ENCODE results near the gene SYNM. TPM values are rescaled to one million over a fixed set of nuclear protein-coding genes. Genes with fewer than 3 reads are reported as not detected.
A peak's percentile ranks its signal among the peaks of the same experiment; 100 is the strongest.
"Not testable (repeated sequence)": the region's sequence is repeated elsewhere in the genome, so short reads cannot be mapped to it uniquely, and the experiment has no call there.

The SYNM gene
- total RNA-seq, 3 donors from 2014 or later = 0.42 to 0.60 (median 0.53) TPM

DNA sequence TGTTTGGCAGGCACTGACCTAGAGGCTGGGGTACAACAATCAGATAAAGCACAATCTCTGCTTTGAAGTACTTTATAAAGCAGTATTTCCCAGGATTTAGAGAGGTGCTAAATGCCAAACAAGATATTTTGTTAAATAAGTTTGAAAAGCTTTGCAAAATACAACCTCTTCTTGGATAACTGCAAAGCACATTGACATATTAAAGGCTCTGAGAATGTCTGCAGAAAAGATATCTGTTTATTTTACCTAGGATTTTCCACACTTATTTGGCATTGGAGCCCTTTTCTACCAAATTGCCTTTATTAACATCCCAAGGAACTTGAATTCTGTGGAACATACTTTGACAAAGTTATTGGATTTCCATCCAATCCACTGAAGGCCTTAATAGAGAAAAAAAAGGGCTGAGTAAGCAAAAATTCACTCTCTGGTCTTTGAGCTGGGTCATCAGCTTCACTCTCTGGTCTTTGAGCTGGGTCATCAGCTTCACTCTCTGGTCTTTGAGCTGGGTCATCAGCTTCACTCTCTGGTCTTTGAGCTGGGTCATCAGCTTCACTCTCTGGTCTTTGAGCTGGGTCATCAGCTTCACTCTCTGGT, 29.7 kb upstream of the SYNM start:
- not testable (repeated sequence) for ATAC-seq; H3K27me3 Mint-ChIP-seq (ENCODE audit: low read depth); H3K4me1 Mint-ChIP-seq (ENCODE audit: low read depth); H3K4me3 Mint-ChIP-seq; H3K36me3 Mint-ChIP-seq (ENCODE audit: insufficient read depth); DNase-seq; H3K9me3 Mint-ChIP-seq

DNA sequence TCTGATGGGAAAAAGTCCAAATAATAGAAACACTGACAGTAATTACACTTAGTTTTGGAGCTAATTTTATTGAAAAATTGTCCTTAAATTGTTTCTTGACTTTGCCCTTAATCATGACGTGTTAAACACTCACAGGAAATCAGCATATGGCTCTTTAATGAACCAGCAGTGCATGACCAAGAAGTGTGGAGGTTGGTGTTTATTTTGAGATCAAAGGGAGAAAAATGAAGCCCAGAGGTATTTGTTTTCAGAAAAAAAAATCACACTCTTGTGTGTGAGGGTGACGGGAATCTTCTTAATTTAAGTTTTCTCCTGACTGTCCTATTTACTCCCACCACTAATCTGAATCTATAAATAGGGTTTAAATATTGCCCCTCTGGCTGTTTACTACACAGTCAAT, 28.8 kb upstream of the SYNM start:
- Mint-ChIP-seq H3K27me3 (ENCODE audit: low read depth) (peaks cover 9% of the 10 kb centered on the region), H3K4me1 (ENCODE audit: low read depth) (peaks cover 7% of the 10 kb centered on the region), H3K9me3 (no peaks in the 10 kb centered on the region), H3K4me3 (peak overlapping the region; percentile 73), H3K36me3 (ENCODE audit: insufficient read depth) (no peaks in the 10 kb centered on the region)
- no peak for ATAC-seq
- no peak for DNase-seq

DNA sequence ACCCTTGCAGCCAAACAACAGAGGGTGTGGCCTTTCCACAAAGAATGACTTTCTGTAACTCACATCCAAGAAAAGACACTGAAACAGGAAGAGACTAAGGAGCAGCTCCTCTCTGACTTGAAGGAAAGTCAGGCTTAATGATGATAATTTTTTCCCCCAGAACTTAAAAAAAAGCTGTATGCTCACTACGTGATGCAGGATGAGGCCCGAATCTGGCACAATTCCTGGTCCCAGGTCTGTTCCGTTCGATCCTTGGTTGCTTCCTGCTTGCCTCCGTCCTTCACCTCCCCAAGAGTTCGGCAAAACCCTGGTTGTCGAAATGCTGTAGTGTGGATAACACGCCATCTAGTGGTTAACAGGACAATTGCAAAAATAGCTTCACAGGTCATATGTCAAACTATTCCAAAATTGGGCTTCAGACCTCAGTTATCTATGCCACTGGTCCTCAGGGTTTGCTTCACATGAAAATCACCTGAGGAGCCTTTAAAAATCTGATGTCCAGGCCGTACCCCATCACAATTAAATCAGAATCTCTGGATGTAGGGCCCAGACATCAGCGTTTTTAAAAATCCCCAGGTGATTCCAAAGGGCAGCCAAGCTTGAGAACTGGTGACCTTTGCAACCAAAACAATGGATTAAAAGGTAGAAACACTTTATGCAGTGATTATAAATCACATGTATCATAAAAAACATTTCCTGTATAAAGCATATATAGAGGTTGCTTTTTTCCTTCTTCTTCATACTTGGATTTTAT, 28.1 kb upstream of the SYNM start:
- Mint-ChIP-seq H3K4me1 (ENCODE audit: low read depth) (peaks cover 7% of the 10 kb centered on the region), H3K4me3 (peak overlapping the region; percentile 73), H3K27me3 (ENCODE audit: low read depth) (peaks cover 13% of the 10 kb centered on the region), H3K9me3 (no peaks in the 10 kb centered on the region), H3K36me3 (ENCODE audit: insufficient read depth) (no peaks in the 10 kb centered on the region)
- DNase-seq (peak; percentile 17), ATAC-seq (peak; percentile 66 to 82)

DNA sequence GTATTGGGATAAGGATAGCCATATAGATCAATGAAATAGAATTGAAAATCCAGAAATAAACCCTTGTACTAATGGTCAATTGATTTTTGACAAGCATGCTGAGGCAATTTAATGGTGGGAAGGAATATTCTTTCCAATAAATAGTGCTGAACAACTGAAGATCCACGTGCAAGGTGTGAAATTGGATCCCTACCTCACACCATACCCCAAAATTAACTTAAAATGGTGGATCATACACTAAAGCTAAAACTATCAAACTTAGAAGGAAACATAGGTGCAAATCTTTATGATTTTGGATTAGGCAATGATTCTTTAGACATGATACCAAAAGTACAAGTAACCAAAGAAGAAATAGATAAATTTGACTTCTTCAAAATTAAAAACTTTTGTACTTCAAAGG, 22.1 kb upstream of the SYNM start:
- Mint-ChIP-seq H3K9me3 (no peaks in the 10 kb centered on the region), H3K4me1 (ENCODE audit: low read depth) (no peaks in the 10 kb centered on the region), H3K36me3 (ENCODE audit: insufficient read depth) (no peaks in the 10 kb centered on the region), H3K27me3 (ENCODE audit: low read depth) (peaks cover 17% of the 10 kb centered on the region), H3K4me3 (no peak overlapping the region)
- DNase-seq (no peak), ATAC-seq (no peak)

DNA sequence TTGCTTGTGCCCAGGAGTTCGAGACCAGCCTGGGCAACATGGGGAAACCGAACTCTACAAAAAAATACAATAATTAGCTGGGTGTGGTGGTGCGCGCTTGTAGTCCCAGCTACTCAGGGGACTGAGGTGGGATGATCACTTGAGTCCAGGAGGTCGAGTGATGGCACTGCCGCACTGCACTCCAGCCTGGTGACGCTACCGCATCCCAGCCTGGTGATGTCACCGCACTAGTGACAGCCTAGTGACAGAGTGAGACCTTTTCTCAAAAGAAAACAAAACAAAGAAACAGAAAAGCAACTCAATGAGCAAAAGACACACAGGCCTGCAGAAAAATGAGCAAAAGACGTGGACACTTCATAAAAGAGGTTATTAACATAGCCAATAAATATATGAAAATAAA, 19.9 kb upstream of the SYNM start:
- H3K4me1 Mint-ChIP-seq (ENCODE audit: low read depth) = peaks cover under 1% of the 10 kb centered on the region
- H3K9me3 Mint-ChIP-seq = no peaks in the 10 kb centered on the region
- H3K36me3 Mint-ChIP-seq (ENCODE audit: insufficient read depth) = no peaks in the 10 kb centered on the region
- ATAC-seq (no peak), DNase-seq (no peak)
- peaks cover 14% of the 10 kb centered on the region for H3K27me3 Mint-ChIP-seq (ENCODE audit: low read depth)
- no peak overlapping the region for H3K4me3 Mint-ChIP-seq

DNA sequence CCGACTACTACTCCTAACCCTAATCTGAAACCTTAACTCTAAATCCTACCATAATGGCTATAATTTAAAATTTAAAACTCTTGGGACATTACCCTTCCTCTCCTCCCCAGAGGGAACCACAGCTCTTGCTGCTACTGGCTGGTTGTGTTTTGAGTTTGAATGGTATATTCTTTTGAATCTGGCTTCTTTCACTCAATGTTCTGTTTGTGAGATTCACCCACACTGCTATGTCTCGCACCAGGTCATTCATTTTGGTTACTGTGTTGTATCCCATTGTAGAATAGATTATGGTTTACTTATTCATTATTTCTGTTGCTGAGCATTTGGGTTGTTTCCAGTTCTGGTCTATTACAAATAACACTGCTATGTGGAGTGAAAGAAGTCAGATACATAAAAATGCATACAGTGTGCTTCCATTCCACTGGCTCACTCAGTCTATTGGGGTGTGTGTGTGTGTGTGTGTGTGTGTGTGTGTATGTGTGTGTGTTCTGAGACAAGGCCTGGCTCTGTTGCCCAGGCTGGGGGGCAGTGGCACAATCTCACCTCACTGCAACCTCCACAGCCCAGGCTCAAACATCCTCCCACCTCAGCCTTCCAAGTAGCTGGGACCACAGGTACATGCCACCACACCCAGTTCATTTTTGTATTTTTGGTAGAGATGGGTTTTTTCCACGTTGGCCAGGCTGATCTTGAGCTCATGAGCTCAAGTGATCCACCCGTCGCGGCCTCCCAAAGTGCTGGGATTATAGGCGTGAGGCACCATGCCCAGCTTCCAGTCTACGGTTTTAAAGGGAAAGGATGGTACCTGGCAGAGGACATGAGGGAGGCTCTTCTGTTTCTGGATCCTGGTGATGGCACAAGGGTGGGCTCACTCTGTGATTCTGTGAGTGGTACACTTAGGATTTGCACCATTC, 19.2 kb upstream of the SYNM start:
- Mint-ChIP-seq H3K36me3 (ENCODE audit: insufficient read depth) (no peaks in the 10 kb centered on the region), H3K27me3 (ENCODE audit: low read depth) (peaks cover 14% of the 10 kb centered on the region), H3K4me3 (no peak overlapping the region), H3K4me1 (ENCODE audit: low read depth) (peaks cover 6% of the 10 kb centered on the region), H3K9me3 (no peaks in the 10 kb centered on the region)
- DNase-seq = no peak
- no peak for ATAC-seq

DNA sequence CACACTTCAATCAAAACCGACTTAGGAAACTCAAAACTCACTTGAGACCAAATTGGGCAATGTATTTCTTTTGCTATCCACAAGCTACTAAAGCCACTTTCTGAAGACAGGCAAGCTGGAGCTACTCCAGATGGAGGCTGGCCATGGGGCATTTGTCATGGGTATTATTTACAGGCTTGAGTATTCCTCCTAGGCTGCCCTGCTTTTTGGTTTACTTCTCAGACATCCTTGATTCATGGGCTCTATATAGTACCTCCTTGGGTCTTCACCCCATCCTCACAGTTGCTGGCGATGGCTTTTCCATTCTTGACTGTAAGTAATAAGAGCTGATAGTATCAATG, 18.6 kb upstream of the SYNM start:
- Mint-ChIP-seq H3K4me3 (no peak overlapping the region), H3K4me1 (ENCODE audit: low read depth) (peaks cover 6% of the 10 kb centered on the region), H3K9me3 (no peaks in the 10 kb centered on the region), H3K36me3 (ENCODE audit: insufficient read depth) (no peaks in the 10 kb centered on the region), H3K27me3 (ENCODE audit: low read depth) (peaks cover 8% of the 10 kb centered on the region)
- ATAC-seq (no peak), DNase-seq (no peak)

DNA sequence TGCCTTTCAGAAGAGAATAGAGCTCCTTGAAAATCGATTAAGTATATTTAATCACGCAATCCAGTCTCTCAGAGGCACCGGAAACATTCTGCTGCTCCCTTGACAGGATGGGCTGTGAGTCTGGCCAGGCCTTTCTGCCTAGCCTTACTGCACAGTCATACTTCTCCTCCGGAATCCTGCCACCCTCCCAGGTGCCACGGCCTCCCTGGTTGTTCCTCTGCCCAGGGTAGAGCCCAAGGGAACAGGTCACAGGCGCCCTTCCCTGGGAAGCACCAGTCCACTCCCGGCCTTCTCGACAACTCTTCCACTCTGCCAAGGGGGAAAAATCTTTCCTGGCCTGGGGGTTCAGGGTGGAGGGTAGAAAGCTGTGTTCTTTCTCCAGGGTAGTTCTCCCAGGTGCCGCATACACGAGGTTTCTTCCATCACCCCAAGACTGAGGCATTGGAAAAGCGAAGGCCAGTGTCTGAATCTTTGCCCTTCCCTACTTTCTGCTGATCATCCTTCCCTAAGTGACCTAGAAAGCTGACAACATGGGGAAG, 17.4 kb upstream of the SYNM start:
- no peaks in the 10 kb centered on the region for H3K9me3 Mint-ChIP-seq
- no peaks in the 10 kb centered on the region for H3K36me3 Mint-ChIP-seq (ENCODE audit: insufficient read depth)
- H3K4me1 Mint-ChIP-seq (ENCODE audit: low read depth) = peaks cover 6% of the 10 kb centered on the region
- no peak overlapping the region for H3K4me3 Mint-ChIP-seq
- H3K27me3 Mint-ChIP-seq (ENCODE audit: low read depth) = peaks cover 2% of the 10 kb centered on the region
- ATAC-seq (peak in 1 of 2 donors; percentile 30), DNase-seq (no peak)

DNA sequence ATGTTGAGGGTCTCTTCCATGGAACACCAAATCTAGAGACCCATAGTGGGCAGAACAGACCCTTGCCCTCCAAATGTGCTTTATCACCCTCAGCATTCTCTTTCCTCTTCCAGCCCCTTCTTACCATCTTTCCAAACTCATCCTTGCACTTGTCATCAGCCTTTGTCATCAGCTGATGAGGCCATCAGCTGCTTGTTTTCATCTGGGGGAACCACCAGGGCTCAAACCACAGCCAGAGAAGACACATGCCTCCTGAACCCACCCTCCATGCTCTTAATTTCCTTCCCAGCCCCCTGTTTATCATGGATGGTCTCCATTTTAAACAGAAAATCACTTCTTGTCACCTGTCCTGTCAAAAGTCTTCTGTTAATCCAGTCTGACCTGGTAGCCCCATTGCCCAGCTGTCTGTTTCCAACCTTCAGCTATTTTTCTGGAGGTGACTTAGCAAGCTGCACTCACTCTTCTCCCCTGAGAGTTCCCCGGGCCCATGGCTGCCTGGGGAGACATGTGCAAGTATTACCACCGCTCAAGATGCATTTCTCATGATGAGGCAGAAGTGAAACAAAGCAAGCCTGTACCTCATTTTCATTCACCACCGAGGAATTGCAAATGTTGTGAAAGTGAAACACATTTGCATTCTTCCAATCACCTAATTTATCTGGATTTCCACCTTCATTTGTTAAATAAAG, 14.7 kb upstream of the SYNM start:
- Mint-ChIP-seq H3K9me3 (no peaks in the 10 kb centered on the region), H3K4me3 (no peak overlapping the region), H3K27me3 (ENCODE audit: low read depth) (no peaks in the 10 kb centered on the region), H3K36me3 (ENCODE audit: insufficient read depth) (no peaks in the 10 kb centered on the region), H3K4me1 (ENCODE audit: low read depth) (peaks cover 6% of the 10 kb centered on the region)
- peak in 1 of 2 donors; percentile 41 for ATAC-seq
- DNase-seq = no peak

DNA sequence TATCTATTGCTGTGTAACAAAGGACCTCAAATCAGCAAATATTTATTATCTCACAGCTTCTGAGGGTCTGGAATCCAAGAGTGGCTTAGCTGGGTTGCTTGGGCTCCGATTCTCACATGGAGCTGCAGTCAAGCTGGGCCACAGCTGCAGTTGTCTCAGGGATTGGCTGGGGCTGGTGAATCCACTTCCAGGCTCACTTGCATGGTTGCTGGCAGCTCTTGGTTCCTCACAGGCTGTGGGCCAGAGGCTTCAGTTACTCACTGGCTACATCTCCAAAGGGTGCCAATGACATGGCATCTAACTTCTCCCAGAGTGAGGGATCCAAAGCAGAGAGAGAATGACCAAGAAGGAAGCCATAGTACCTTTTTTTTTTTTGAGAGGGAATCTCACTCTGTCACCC, 13.9 kb upstream of the SYNM start:
- no peak for DNase-seq
- H3K27me3 Mint-ChIP-seq (ENCODE audit: low read depth) = peaks cover under 1% of the 10 kb centered on the region
- no peak for ATAC-seq
- H3K36me3 Mint-ChIP-seq (ENCODE audit: insufficient read depth) = no peaks in the 10 kb centered on the region
- no peaks in the 10 kb centered on the region for H3K9me3 Mint-ChIP-seq
- no peak overlapping the region for H3K4me3 Mint-ChIP-seq
- peaks cover 6% of the 10 kb centered on the region for H3K4me1 Mint-ChIP-seq (ENCODE audit: low read depth)

DNA sequence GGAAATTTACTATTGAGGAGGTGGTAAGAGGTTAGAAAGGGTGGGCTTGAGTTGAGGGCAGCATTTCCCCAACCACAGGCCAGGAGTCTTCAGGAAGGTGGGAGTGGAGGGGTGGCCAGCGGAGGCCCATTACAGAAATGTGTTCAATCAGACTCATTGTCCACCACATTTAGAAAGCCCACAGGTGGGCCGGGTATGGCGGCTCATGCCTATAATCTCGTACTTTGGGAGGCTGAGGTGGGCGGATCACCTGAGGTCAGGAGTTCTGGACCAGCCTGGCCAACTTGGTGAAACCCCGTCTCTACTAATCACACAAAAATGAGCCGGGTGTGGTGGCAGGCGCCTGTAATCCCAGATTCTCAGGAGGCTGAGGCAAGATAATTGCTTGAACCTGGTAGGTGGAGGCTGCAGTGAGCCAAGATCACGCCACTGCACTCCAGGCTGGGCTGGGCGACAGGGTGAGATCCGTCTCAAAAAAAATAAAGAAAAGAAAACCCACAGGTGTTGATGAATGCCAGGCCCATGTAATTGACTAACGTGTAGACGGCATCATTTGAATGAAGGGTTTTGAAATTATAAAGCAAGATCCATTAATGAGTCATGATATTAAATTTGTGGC, 12.2 kb upstream of the SYNM start:
- no peak for DNase-seq
- no peaks in the 10 kb centered on the region for H3K9me3 Mint-ChIP-seq
- peaks cover 14% of the 10 kb centered on the region for H3K27me3 Mint-ChIP-seq (ENCODE audit: low read depth)
- no peaks in the 10 kb centered on the region for H3K36me3 Mint-ChIP-seq (ENCODE audit: insufficient read depth)
- no peak overlapping the region for H3K4me3 Mint-ChIP-seq
- peaks cover 6% of the 10 kb centered on the region for H3K4me1 Mint-ChIP-seq (ENCODE audit: low read depth)
- no peak for ATAC-seq

DNA sequence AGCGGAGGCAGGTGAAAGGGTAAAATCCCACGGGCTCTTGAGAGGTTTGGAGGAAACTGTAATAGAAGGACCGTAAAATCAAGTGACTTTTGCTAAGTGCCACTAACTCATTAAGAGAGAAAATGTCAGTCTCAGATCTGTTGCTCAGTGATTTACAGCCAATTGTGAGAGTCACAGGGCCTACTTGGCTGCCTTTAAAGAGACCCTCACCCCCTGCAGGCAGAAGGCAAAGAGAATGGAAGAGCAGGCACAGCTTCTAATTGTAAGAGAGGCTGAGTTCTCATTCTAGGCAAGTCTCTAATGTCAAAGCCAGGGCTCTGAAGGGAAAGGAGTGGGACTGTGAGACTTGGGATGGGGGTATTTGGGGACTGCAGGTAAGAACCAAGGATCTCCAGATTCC, 9.3 kb upstream of the SYNM start:
- no peak for ATAC-seq
- H3K27me3 Mint-ChIP-seq (ENCODE audit: low read depth) = peaks cover 34% of the 10 kb centered on the region
- no peaks in the 10 kb centered on the region for H3K9me3 Mint-ChIP-seq
- H3K4me1 Mint-ChIP-seq (ENCODE audit: low read depth) = no peaks in the 10 kb centered on the region
- no peaks in the 10 kb centered on the region for H3K36me3 Mint-ChIP-seq (ENCODE audit: insufficient read depth)
- no peak for DNase-seq
- no peak overlapping the region for H3K4me3 Mint-ChIP-seq

DNA sequence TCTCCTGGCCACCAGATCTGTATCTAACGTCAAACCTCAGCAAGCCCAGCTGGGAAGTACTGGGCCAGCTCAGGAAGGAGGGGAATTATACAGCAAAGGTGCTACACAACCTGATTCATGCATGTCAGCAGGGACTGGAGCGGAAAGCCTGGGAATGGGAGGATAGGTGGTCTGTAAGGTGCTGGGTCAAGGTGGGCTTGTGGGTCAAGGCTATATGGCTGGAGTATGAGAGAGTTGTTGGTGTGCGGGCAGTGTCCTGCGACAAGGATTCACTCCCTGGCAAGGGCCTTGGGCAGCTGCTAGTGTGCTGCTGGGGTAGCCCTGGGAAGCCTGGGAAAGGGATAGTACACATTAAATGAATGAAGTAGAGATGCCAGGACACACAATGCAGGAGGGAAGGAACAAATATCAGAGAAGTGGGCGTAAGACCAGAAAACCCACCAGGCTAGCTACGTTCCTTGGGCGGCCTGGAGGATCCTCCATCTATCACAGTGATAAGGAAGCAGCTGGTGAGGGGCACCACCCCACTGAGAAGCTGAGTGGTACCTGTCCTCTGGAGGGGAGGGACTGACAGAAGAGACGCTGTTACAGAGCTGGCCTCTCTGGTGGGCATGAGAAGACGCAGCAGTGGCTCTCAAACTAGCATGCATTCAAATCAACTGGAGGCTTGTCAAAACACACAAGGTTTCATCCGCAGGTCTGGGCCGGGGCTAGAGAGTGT, 8.5 kb upstream of the SYNM start:
- H3K36me3 Mint-ChIP-seq (ENCODE audit: insufficient read depth) = no peaks in the 10 kb centered on the region
- no peak for ATAC-seq
- H3K9me3 Mint-ChIP-seq = no peaks in the 10 kb centered on the region
- H3K4me3 Mint-ChIP-seq = no peak overlapping the region
- peaks cover 35% of the 10 kb centered on the region for H3K27me3 Mint-ChIP-seq (ENCODE audit: low read depth)
- H3K4me1 Mint-ChIP-seq (ENCODE audit: low read depth) = no peaks in the 10 kb centered on the region
- no peak for DNase-seq

Measured in activated T-cell treated with anti-CD3 and anti-CD28 coated beads, Interleukin-2, amount 50 U/mL, for 4 hours (primary cell).